H1 (cell line): ENCODE data around the gene TMEM14B. TPM values are rescaled to one million over a fixed set of nuclear protein-coding genes. Genes with fewer than 3 reads are reported as not detected.

Experiments used
- CTCF ChIA-PET: fragments of 300-600 bp; sonication (Branson Sonifier 250); formaldehyde crosslinking; loops from one replicate; lab custom pipeline; 2021; ENCODE audit not compliant: partially characterized antibody; lab: Charles Lee
- POLR2A ChIA-PET: fragments of 300-600 bp; sonication (Branson Sonifier 250); formaldehyde crosslinking; loops from one replicate; lab custom pipeline; 2021; ENCODE audit warnings: inconsistent platforms; ENCODE audit not compliant: partially characterized antibody; lab: Charles Lee
- DNase-seq, 2 experiments: peaks; one replicate each; pipeline versions ENCODE4 v3.0.0 to v3.0.0-alpha.2; 2010 to 2022; ENCODE audit warnings: low spot score in 2 of 2, low read depth in 1 of 2, mixed read lengths in 1 of 2
- FAIRE-seq: peaks from 2 replicates; lab custom pipeline; 2011; peaks lifted over from hg19 to GRCh38; lab: Jason Lieb, UNC
- H2AFZ ChIP-seq: 2 replicates; pipeline ENCODE4 v1.8.1; 2012; ENCODE audit warnings: low read length, inconsistent platforms
- H2AK5ac ChIP-seq: 2 replicates; pipeline ENCODE4 v1.6.1; 2013; ENCODE audit warnings: low read depth, low read length
- H2BK120ac ChIP-seq: replicated peaks from 2 replicates; pipeline ENCODE3; 2013; ENCODE audit warnings: low read depth, low read length, inconsistent platforms
- H2BK12ac ChIP-seq: 2 replicates; pipeline ENCODE4 v1.6.1; 2013; ENCODE audit warnings: low read depth, low read length
- H2BK15ac ChIP-seq: 2 replicates; pipeline ENCODE4 v1.6.1; 2013; ENCODE audit warnings: low read length
- H2BK20ac ChIP-seq: 2 replicates; pipeline ENCODE4 v1.6.1; 2013; ENCODE audit warnings: low read length
- H2BK5ac ChIP-seq: 2 replicates; pipeline ENCODE4 v1.6.1; 2013; ENCODE audit warnings: low read depth, low read length
- H3K14ac ChIP-seq: 2 replicates; pipeline ENCODE4 v1.6.1; 2013; ENCODE audit warnings: inconsistent platforms; ENCODE audit not compliant: insufficient read length
- H3K18ac ChIP-seq: 2 replicates; pipeline ENCODE4 v1.6.1; 2013; ENCODE audit warnings: low read length; ENCODE audit errors: extremely low read depth
- H3K23ac ChIP-seq: 2 replicates; pipeline ENCODE4 v1.6.1; 2013; ENCODE audit warnings: inconsistent platforms; ENCODE audit not compliant: insufficient read length
- H3K23me2 ChIP-seq: 2 replicates; pipeline ENCODE4 v1.6.1; 2013; ENCODE audit warnings: low read depth, low read length
- H3K27ac ChIP-seq: 2 replicates; pipeline ENCODE4 v1.6.1; 2011; ENCODE audit warnings: low read depth, low read length, inconsistent platforms
- H3K27me3 ChIP-seq, 4 experiments: replicated peaks in 1 of 4; 1 replicate in 1 of 4; 2 replicates in 3 of 4; pipeline versions ENCODE4 v1.6.1 to v1.8.1; 2011 to 2013; ENCODE audit warnings: low read length in 3 of 4, mild to moderate bottlenecking in 3 of 4, inconsistent platforms in 2 of 4, mixed read lengths in 2 of 4, moderate library complexity in 1 of 4; ENCODE audit not compliant: control insufficient read depth in 3 of 4, insufficient read depth in 3 of 4; ENCODE audit errors: extremely low read depth in 1 of 4
- H3K36me3 ChIP-seq, 4 experiments: 2 replicates each; pipeline versions ENCODE4 v1.6.1 to v1.8.1; 2011 to 2013; ENCODE audit warnings: mild to moderate bottlenecking in 4 of 4, low read length in 3 of 4, moderate library complexity in 2 of 4, control low read depth in 1 of 4, inconsistent platforms in 1 of 4; ENCODE audit not compliant: insufficient read depth in 4 of 4, control insufficient read depth in 2 of 4
- H3K4ac ChIP-seq: replicated peaks from 2 replicates; pipeline ENCODE3; 2013; ENCODE audit warnings: low read length, low read depth, mixed read lengths, inconsistent platforms; ENCODE audit not compliant: insufficient read length
- H3K4me1 ChIP-seq, 4 experiments: replicated peaks in 1 of 4; 1 replicate in 1 of 4; 2 replicates in 3 of 4; pipeline versions ENCODE4 v1.6.1 to v1.8.1; 2011 to 2013; ENCODE audit warnings: low read length in 3 of 4, inconsistent platforms in 2 of 4, mixed read lengths in 1 of 4; ENCODE audit not compliant: insufficient read depth in 4 of 4, control insufficient read depth in 3 of 4
- H3K4me2 ChIP-seq, 2 experiments: 2 replicates each; pipeline versions ENCODE4 v1.6.1 to v1.8.1; 2011 to 2013; ENCODE audit warnings: low read depth in 2 of 2, low read length in 2 of 2, control low read depth in 1 of 2, inconsistent platforms in 1 of 2, mild to moderate bottlenecking in 1 of 2; ENCODE audit not compliant: insufficient read depth in 1 of 2
- H3K4me3 ChIP-seq, 4 experiments: fragments of 200-600, 300-600 bp in 1 of 4; sonication (generic), shearing (Covaris generic), sonication (Bioruptor Twin) in 1 of 4; 2 replicates each; pipeline versions ENCODE4 v1.5.1 to v1.8.1; 2011 to 2016; ENCODE audit warnings: low read length in 4 of 4, low read depth in 3 of 4, control low read depth in 2 of 4, inconsistent platforms in 2 of 4, mild to moderate bottlenecking in 2 of 4, mixed read lengths in 1 of 4, moderate library complexity in 1 of 4; ENCODE audit not compliant: insufficient read depth in 2 of 4; ENCODE audit errors: extremely low read depth in 1 of 4
- H3K56ac ChIP-seq: replicated peaks from 2 replicates; pipeline ENCODE3; 2013; ENCODE audit warnings: low read depth, mild to moderate bottlenecking, mixed read lengths, low read length, inconsistent platforms; ENCODE audit not compliant: insufficient read length
- H3K79me1 ChIP-seq: 2 replicates; pipeline ENCODE4 v1.6.1; 2013; ENCODE audit warnings: low read depth, low read length, control low read depth
- H3K79me2 ChIP-seq, 2 experiments: 2 replicates each; pipeline versions ENCODE4 v1.6.1 to v1.8.1; 2012 to 2013; ENCODE audit warnings: low read length in 2 of 2, mild to moderate bottlenecking in 2 of 2, inconsistent platforms in 1 of 2; ENCODE audit not compliant: insufficient read depth in 2 of 2, control insufficient read depth in 1 of 2
- H3K9ac ChIP-seq, 4 experiments: replicated peaks in 1 of 4; 1 replicate in 1 of 4; 2 replicates in 3 of 4; pipeline versions ENCODE4 v1.6.1 to v1.8.1; 2011 to 2013; ENCODE audit warnings: low read depth in 3 of 4, low read length in 3 of 4, control low read depth in 2 of 4, mild to moderate bottlenecking in 2 of 4, moderate library complexity in 2 of 4, inconsistent platforms in 1 of 4; ENCODE audit errors: extremely low read depth in 1 of 4
- H3K9me3 ChIP-seq, 2 experiments: 2 replicates each; pipeline versions ENCODE4 v1.6.1 to v1.8.1; 2012 to 2013; ENCODE audit warnings: mild to moderate bottlenecking in 2 of 2, moderate library complexity in 2 of 2, control low read depth in 1 of 2, inconsistent platforms in 1 of 2, low read depth in 1 of 2, low read length in 1 of 2, mixed read lengths in 1 of 2; ENCODE audit not compliant: insufficient read depth in 2 of 2
- H4K20me1 ChIP-seq, 2 experiments: replicated peaks in 1 of 2; 2 replicates each; pipeline versions ENCODE3 to v1.8.1; 2011 to 2013; ENCODE audit warnings: inconsistent platforms in 2 of 2, low read length in 2 of 2, mild to moderate bottlenecking in 1 of 2; ENCODE audit not compliant: insufficient read depth in 2 of 2, control insufficient read depth in 1 of 2
- H4K5ac ChIP-seq: 2 replicates; pipeline ENCODE4 v1.6.1; 2013; ENCODE audit warnings: low read length, low read depth, mixed read lengths, inconsistent platforms; ENCODE audit not compliant: insufficient read length
- H4K8ac ChIP-seq: 2 replicates; pipeline ENCODE4 v1.8.0; 2013; ENCODE audit warnings: mild to moderate bottlenecking, moderate library complexity, low read length, inconsistent platforms; ENCODE audit not compliant: insufficient read depth; ENCODE audit errors: extremely low read depth
- H4K91ac ChIP-seq: replicated peaks from 2 replicates; pipeline ENCODE3; 2013; ENCODE audit warnings: low read length, mixed read lengths, inconsistent platforms; ENCODE audit not compliant: insufficient read length
- CHD1 ChIP-seq: IDR thresholded peaks from 2 replicates; pipeline ENCODE4 v1.6.1; 2012; ENCODE audit warnings: low read depth, low read length, improper control_type of control experiment
- E2F6 ChIP-seq: IDR thresholded peaks from 2 replicates; pipeline ENCODE4 v1.6.1; 2012; ENCODE audit warnings: inconsistent platforms
- POLR2A ChIP-seq, 2 experiments: IDR thresholded peaks; 1 replicate in 1 of 2; 2 replicates in 1 of 2; pipeline ENCODE4 v1.6.1; 2011; ENCODE audit warnings: low read depth in 2 of 2, low read length in 2 of 2, mild to moderate bottlenecking in 2 of 2; ENCODE audit errors: control extremely low read depth in 1 of 2
- WGBS, 2 experiments: shearing (Covaris generic) in 1 of 2; methylation state at CpG; one replicate each; pipeline versions ENCODE4 v1.1.6 to v1.1.7; 2013 to 2015; ENCODE audit warnings: low lambda C conversion rate in 2 of 2, mixed read lengths in 2 of 2, inconsistent platforms in 1 of 2, low coverage in 1 of 2, missing lambda C conversion rate in 1 of 2; ENCODE audit not compliant: insufficient replicate concordance in 2 of 2, insufficient coverage in 1 of 2, insufficient read length in 1 of 2; ENCODE audit errors: extremely low coverage in 1 of 2, missing lambda C conversion rate in 1 of 2; 5-methylcytosine and 5-hydroxymethylcytosine counted together
- polyA plus RNA-seq, 7 experiments: library from polyadenylated mRNA; depleted of rRNA in 3 of 7; stranded (reverse) in 5 of 7; unstranded in 2 of 7; fragments of >200 nt in 5 of 7; fragments of 200-250 nt in 2 of 7; gene quantifications; 1 replicate in 5 of 7; 2 replicates in 1 of 7; 4 replicates in 1 of 7; pipeline versions ENCODE4 v1.2.1 to v1.2.3, GENCODE V29; 2011 to 2013; ENCODE audit warnings: missing spikeins in 2 of 7, mixed read lengths in 2 of 7
- total RNA-seq: library from RNA; stranded (reverse); fragmentation: NEBNext Ultra II Directional; extraction: Animal tissue kit (Norgen Biotek cat#: 25700); gene quantifications from 2 replicates; pipeline ENCODE4 v1.2.1, GENCODE V29; 2021

TMEM14B gene
- total and polyA plus RNA-seq, 2 of the 8 experiments (the other 6 are each of a cell fraction or from before 2014, with no cell fraction given) = 84.6 to 109 TPM

- Histone ChIP-seq H3K14ac (no peak overlapping the region), H3K4me1 (peaks cover 0 to 12% (median 4%) of the 10 kb centered on the region in 4 experiments; a peak in 3 of 7 replicates), H3K9me3 (peaks cover 0 to 9% of the 10 kb centered on the region in 2 experiments; a peak in 3 of 4 replicates), H3K9ac (peak overlapping the region in 2 of 4 experiments; percentile 31 to 46; a peak in 2 of 7 replicates), H3K23ac (no peak overlapping the region), H2BK15ac (0 out of 2 replicates have a peak overlapping the region, but pooled peaks have one; percentile 1), H3K4me3 (peak overlapping the region; percentile 80 to 91 (median 88); a peak in 6 of 8 replicates), H2BK20ac (no peak overlapping the region), H3K27me3 (no peaks in the 10 kb centered on the region), H4K91ac (no peak overlapping the region), H4K20me1 (no peaks in the 10 kb centered on the region), H3K23me2 (peaks cover 4% of the 10 kb centered on the region; the same call in 1 of the 2 replicates), H3K79me2 (peaks cover 8 to 18% of the 10 kb centered on the region in 2 experiments; a peak in 3 of 4 replicates), H3K36me3 (peaks cover 3 to 17% (median 9%) of the 10 kb centered on the region in 4 experiments; a peak in 5 of 8 replicates), H4K5ac (peak overlapping the region; percentile 27), H2BK12ac (0 out of 2 replicates have a peak overlapping the region, but pooled peaks have one; percentile 31), H2AFZ (peak overlapping the region; percentile 47), H4K8ac (peak overlapping the region; percentile 7; the same call in 1 of the 2 replicates), H3K79me1 (peaks cover 8% of the 10 kb centered on the region; the same call in 1 of the 2 replicates), H3K56ac (no peak overlapping the region), H3K4ac (peak overlapping the region; percentile 2), H2BK120ac (no peak overlapping the region), H2AK5ac (no peak overlapping the region), H3K4me2 (peak overlapping the region; percentile 79 to 95), H3K18ac (peak overlapping the region; percentile 78; the same call in 1 of the 2 replicates), H3K27ac (peak overlapping the region; percentile 65; the same call in 1 of the 2 replicates), H2BK5ac (peak overlapping the region; percentile 77; the same call in 1 of the 2 replicates)
- ChIA-PET CTCF (interaction anchor here (0.6 to 2.3 kb wide), 8 partner anchors 13 to 1710 kb away, joined by 3 to 8 read pairs (median 4); partner anchors contain the start of genes C6orf52 and PAK1IP1), POLR2A (interaction anchor here (0.8 to 6.9 kb wide), 13 partner anchors 9 to 73 kb away, joined by 3 to 39 read pairs (median 4); partner anchors contain the start of genes C6orf52, PAK1IP1 and TMEM14B)
- WGBS, 2 experiments = 32% methylated on average over 6 of the region's 6 CpGs; no CpG with 5 or more reads in 1 of the 2 experiments
- TF ChIP-seq POLR2A (IDR thresholded peaks at IDR 0.05; ENCODE audit: control extremely low read depth in 1 of 2, low read depth in 2 of 2, low read length in 2 of 2) = peak in 1 of 2 experiments; percentile 12; a peak in 1 of 3 replicates
- TF ChIP-seq CHD1 = no peak
- peak; percentile 50; the same call in 1 of the 2 replicates for TF ChIP-seq E2F6
- no peak for FAIRE-seq
- no peak for DNase-seq
Observed at GRCh38 chr6:10722570-10722819, 25.1 kb upstream of the TMEM14B start.
